ENCODE measurements around the gene GIMAP5. TPM values are rescaled to one million over a fixed set of nuclear protein-coding genes. Genes with fewer than 3 reads are reported as not detected.

Gene GIMAP5
- total and polyA plus RNA-seq, 2 donors (not counting 1 experiment from before 2014, with no cell fraction given): not detected

GRCh38 chr7:150756858-150757257 is 19.6 kb downstream of the GIMAP5 start:
- no peaks in the 10 kb centered on the region for H3K36me3 ChIP-seq (ENCODE audit: control insufficient read depth, insufficient read depth, low read length)
- H3K9me3 ChIP-seq (ENCODE audit: control insufficient read depth, insufficient read depth, low read depth, low read length): no peaks in the 10 kb centered on the region
- H3K27me3 ChIP-seq (ENCODE audit: control insufficient read depth, insufficient read depth, low read length): no peaks in the 10 kb centered on the region
- H2AFZ ChIP-seq (ENCODE audit: low read length): no peak overlapping the region
- no peaks in the 10 kb centered on the region for H3K79me2 ChIP-seq (ENCODE audit: control insufficient read depth, insufficient read depth, low read length)
- no peaks in the 10 kb centered on the region for H3K4me1 ChIP-seq (ENCODE audit: control insufficient read depth, extremely low read depth, insufficient read depth, low read length)
- H3K27ac ChIP-seq (ENCODE audit: insufficient read depth, low read length): no peak overlapping the region
- no peak overlapping the region for H3K9ac ChIP-seq (ENCODE audit: insufficient read depth, low read length)
- H4K20me1 ChIP-seq (ENCODE audit: control insufficient read depth, extremely low read depth, insufficient read depth, low read length): no peaks in the 10 kb centered on the region
- H3K4me3 ChIP-seq (replicated peaks in 1 of 4; ENCODE audit: control extremely low read depth in 1 of 4, insufficient read depth in 1 of 4, low read depth in 3 of 4, low read length in 4 of 4): no peak overlapping the region
- DNase-seq (ENCODE audit: low read depth in 2 of 2): no peak
- no peak overlapping the region for H3K4me2 ChIP-seq (ENCODE audit: extremely low read depth, insufficient read depth, low read length)
- peak in 1 of 2 donors; percentile 9 for TF ChIP-seq CTCF (conservative IDR thresholded peaks at IDR 0.05 in 1 of 2, IDR thresholded peaks at IDR 0.05 in 1 of 2; ENCODE audit: low read depth in 1 of 2, low read length in 2 of 2)
- TF ChIP-seq EZH2 (IDR thresholded peaks at IDR 0.05; ENCODE audit: low read length, missing control alignments): no peak

GRCh38 chr7:150759479-150759878 is 22.3 kb downstream of the GIMAP5 start:
- Histone ChIP-seq H2AFZ (ENCODE audit: low read length) (no peak overlapping the region), H3K9ac (ENCODE audit: insufficient read depth, low read length) (no peak overlapping the region), H3K27ac (ENCODE audit: insufficient read depth, low read length) (no peak overlapping the region), H3K79me2 (ENCODE audit: control insufficient read depth, insufficient read depth, low read length) (no peaks in the 10 kb centered on the region), H3K27me3 (ENCODE audit: control insufficient read depth, insufficient read depth, low read length) (no peaks in the 10 kb centered on the region), H3K36me3 (ENCODE audit: control insufficient read depth, insufficient read depth, low read length) (no peaks in the 10 kb centered on the region), H3K9me3 (ENCODE audit: control insufficient read depth, insufficient read depth, low read depth, low read length) (no peaks in the 10 kb centered on the region), H4K20me1 (ENCODE audit: control insufficient read depth, extremely low read depth, insufficient read depth, low read length) (no peaks in the 10 kb centered on the region), H3K4me1 (ENCODE audit: control insufficient read depth, extremely low read depth, insufficient read depth, low read length) (no peaks in the 10 kb centered on the region), H3K4me2 (ENCODE audit: extremely low read depth, insufficient read depth, low read length) (no peak overlapping the region), H3K4me3 (replicated peaks in 1 of 4; ENCODE audit: control extremely low read depth in 1 of 4, insufficient read depth in 1 of 4, low read depth in 3 of 4, low read length in 4 of 4) (no peak overlapping the region)
- no peak for DNase-seq (ENCODE audit: low read depth in 2 of 2)
- TF ChIP-seq CTCF (conservative IDR thresholded peaks at IDR 0.05 in 1 of 2, IDR thresholded peaks at IDR 0.05 in 1 of 2; ENCODE audit: low read depth in 1 of 2, low read length in 2 of 2) (no peak), EZH2 (IDR thresholded peaks at IDR 0.05; ENCODE audit: low read length, missing control alignments) (no peak)

DNA sequence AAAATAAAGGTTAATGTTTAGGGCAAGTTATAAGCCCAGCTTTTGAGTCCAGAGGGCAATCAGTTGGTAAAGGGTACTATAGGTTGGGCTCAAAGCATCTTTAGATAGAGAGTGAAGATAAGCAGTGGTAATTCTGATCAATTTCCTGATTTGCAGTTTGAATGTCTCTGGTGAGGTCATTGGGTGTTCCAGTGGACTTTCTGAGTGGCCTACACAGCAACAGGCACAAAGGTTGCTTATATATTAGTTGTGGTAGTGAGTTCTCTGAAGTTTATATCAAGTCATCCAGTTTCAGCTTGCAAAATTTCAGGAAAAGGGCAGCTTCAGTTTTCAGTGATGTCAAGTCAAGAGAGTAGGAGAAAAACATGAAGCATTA is 29.1 kb downstream of the GIMAP5 start:
- Histone ChIP-seq H3K4me2 (ENCODE audit: extremely low read depth, insufficient read depth, low read length) (no peak overlapping the region), H3K9me3 (ENCODE audit: control insufficient read depth, insufficient read depth, low read depth, low read length) (no peaks in the 10 kb centered on the region), H3K27ac (ENCODE audit: insufficient read depth, low read length) (no peak overlapping the region), H3K36me3 (ENCODE audit: control insufficient read depth, insufficient read depth, low read length) (no peaks in the 10 kb centered on the region), H4K20me1 (ENCODE audit: control insufficient read depth, extremely low read depth, insufficient read depth, low read length) (no peaks in the 10 kb centered on the region), H3K4me3 (replicated peaks in 1 of 4; ENCODE audit: control extremely low read depth in 1 of 4, insufficient read depth in 1 of 4, low read depth in 3 of 4, low read length in 4 of 4) (no peak overlapping the region), H3K9ac (ENCODE audit: insufficient read depth, low read length) (no peak overlapping the region), H3K79me2 (ENCODE audit: control insufficient read depth, insufficient read depth, low read length) (no peaks in the 10 kb centered on the region), H2AFZ (ENCODE audit: low read length) (no peak overlapping the region), H3K4me1 (ENCODE audit: control insufficient read depth, extremely low read depth, insufficient read depth, low read length) (no peaks in the 10 kb centered on the region), H3K27me3 (ENCODE audit: control insufficient read depth, insufficient read depth, low read length) (no peaks in the 10 kb centered on the region)
- TF ChIP-seq EZH2 (IDR thresholded peaks at IDR 0.05; ENCODE audit: low read length, missing control alignments): no peak
- no peak for DNase-seq (ENCODE audit: low read depth in 2 of 2)

Measured in fibroblast of lung (primary cell).